H1 (cell line): Measurements from ENCODE around the gene CFAP61. TPM values are rescaled to one million over a fixed set of nuclear protein-coding genes. Genes with fewer than 3 reads are reported as not detected.

ENCODE experiments used
- CTCF ChIA-PET: fragments of 300-600 bp; sonication (Branson Sonifier 250); formaldehyde crosslinking; loops from one replicate; lab custom pipeline; 2021; ENCODE audit not compliant: partially characterized antibody; lab: Charles Lee
- POLR2A ChIA-PET: fragments of 300-600 bp; sonication (Branson Sonifier 250); formaldehyde crosslinking; loops from one replicate; lab custom pipeline; 2021; ENCODE audit warnings: inconsistent platforms; ENCODE audit not compliant: partially characterized antibody; lab: Charles Lee
- DNase-seq, 2 experiments: peaks; one replicate each; pipeline versions ENCODE4 v3.0.0 to v3.0.0-alpha.2; 2010 to 2022; ENCODE audit warnings: low spot score in 2 of 2, low read depth in 1 of 2, mixed read lengths in 1 of 2
- FAIRE-seq: peaks from 2 replicates; lab custom pipeline; 2011; peaks lifted over from hg19 to GRCh38; lab: Jason Lieb, UNC
- H2AFZ ChIP-seq: 2 replicates; pipeline ENCODE4 v1.8.1; 2012; ENCODE audit warnings: low read length, inconsistent platforms
- H2AK5ac ChIP-seq: 2 replicates; pipeline ENCODE4 v1.6.1; 2013; ENCODE audit warnings: low read depth, low read length
- H2BK120ac ChIP-seq: replicated peaks from 2 replicates; pipeline ENCODE3; 2013; ENCODE audit warnings: low read depth, low read length, inconsistent platforms
- H2BK12ac ChIP-seq: 2 replicates; pipeline ENCODE4 v1.6.1; 2013; ENCODE audit warnings: low read depth, low read length
- H2BK15ac ChIP-seq: 2 replicates; pipeline ENCODE4 v1.6.1; 2013; ENCODE audit warnings: low read length
- H2BK20ac ChIP-seq: 2 replicates; pipeline ENCODE4 v1.6.1; 2013; ENCODE audit warnings: low read length
- H2BK5ac ChIP-seq: 2 replicates; pipeline ENCODE4 v1.6.1; 2013; ENCODE audit warnings: low read depth, low read length
- H3K14ac ChIP-seq: 2 replicates; pipeline ENCODE4 v1.6.1; 2013; ENCODE audit warnings: inconsistent platforms; ENCODE audit not compliant: insufficient read length
- H3K18ac ChIP-seq: 2 replicates; pipeline ENCODE4 v1.6.1; 2013; ENCODE audit warnings: low read length; ENCODE audit errors: extremely low read depth
- H3K23ac ChIP-seq: 2 replicates; pipeline ENCODE4 v1.6.1; 2013; ENCODE audit warnings: inconsistent platforms; ENCODE audit not compliant: insufficient read length
- H3K23me2 ChIP-seq: 2 replicates; pipeline ENCODE4 v1.6.1; 2013; ENCODE audit warnings: low read depth, low read length
- H3K27ac ChIP-seq: 2 replicates; pipeline ENCODE4 v1.6.1; 2011; ENCODE audit warnings: low read depth, low read length, inconsistent platforms
- H3K27me3 ChIP-seq, 4 experiments: replicated peaks in 1 of 4; 1 replicate in 1 of 4; 2 replicates in 3 of 4; pipeline versions ENCODE4 v1.6.1 to v1.8.1; 2011 to 2013; ENCODE audit warnings: low read length in 3 of 4, mild to moderate bottlenecking in 3 of 4, inconsistent platforms in 2 of 4, mixed read lengths in 2 of 4, moderate library complexity in 1 of 4; ENCODE audit not compliant: control insufficient read depth in 3 of 4, insufficient read depth in 3 of 4; ENCODE audit errors: extremely low read depth in 1 of 4
- H3K36me3 ChIP-seq, 4 experiments: 2 replicates each; pipeline versions ENCODE4 v1.6.1 to v1.8.1; 2011 to 2013; ENCODE audit warnings: mild to moderate bottlenecking in 4 of 4, low read length in 3 of 4, moderate library complexity in 2 of 4, control low read depth in 1 of 4, inconsistent platforms in 1 of 4; ENCODE audit not compliant: insufficient read depth in 4 of 4, control insufficient read depth in 2 of 4
- H3K4ac ChIP-seq: replicated peaks from 2 replicates; pipeline ENCODE3; 2013; ENCODE audit warnings: low read length, low read depth, mixed read lengths, inconsistent platforms; ENCODE audit not compliant: insufficient read length
- H3K4me1 ChIP-seq, 4 experiments: replicated peaks in 1 of 4; 1 replicate in 1 of 4; 2 replicates in 3 of 4; pipeline versions ENCODE4 v1.6.1 to v1.8.1; 2011 to 2013; ENCODE audit warnings: low read length in 3 of 4, inconsistent platforms in 2 of 4, mixed read lengths in 1 of 4; ENCODE audit not compliant: insufficient read depth in 4 of 4, control insufficient read depth in 3 of 4
- H3K4me2 ChIP-seq, 2 experiments: 2 replicates each; pipeline versions ENCODE4 v1.6.1 to v1.8.1; 2011 to 2013; ENCODE audit warnings: low read depth in 2 of 2, low read length in 2 of 2, control low read depth in 1 of 2, inconsistent platforms in 1 of 2, mild to moderate bottlenecking in 1 of 2; ENCODE audit not compliant: insufficient read depth in 1 of 2
- H3K4me3 ChIP-seq, 4 experiments: fragments of 200-600, 300-600 bp in 1 of 4; sonication (generic), shearing (Covaris generic), sonication (Bioruptor Twin) in 1 of 4; 2 replicates each; pipeline versions ENCODE4 v1.5.1 to v1.8.1; 2011 to 2016; ENCODE audit warnings: low read length in 4 of 4, low read depth in 3 of 4, control low read depth in 2 of 4, inconsistent platforms in 2 of 4, mild to moderate bottlenecking in 2 of 4, mixed read lengths in 1 of 4, moderate library complexity in 1 of 4; ENCODE audit not compliant: insufficient read depth in 2 of 4; ENCODE audit errors: extremely low read depth in 1 of 4
- H3K56ac ChIP-seq: replicated peaks from 2 replicates; pipeline ENCODE3; 2013; ENCODE audit warnings: low read depth, mild to moderate bottlenecking, mixed read lengths, low read length, inconsistent platforms; ENCODE audit not compliant: insufficient read length
- H3K79me1 ChIP-seq: 2 replicates; pipeline ENCODE4 v1.6.1; 2013; ENCODE audit warnings: low read depth, low read length, control low read depth
- H3K79me2 ChIP-seq, 2 experiments: 2 replicates each; pipeline versions ENCODE4 v1.6.1 to v1.8.1; 2012 to 2013; ENCODE audit warnings: low read length in 2 of 2, mild to moderate bottlenecking in 2 of 2, inconsistent platforms in 1 of 2; ENCODE audit not compliant: insufficient read depth in 2 of 2, control insufficient read depth in 1 of 2
- H3K9ac ChIP-seq, 4 experiments: replicated peaks in 1 of 4; 1 replicate in 1 of 4; 2 replicates in 3 of 4; pipeline versions ENCODE4 v1.6.1 to v1.8.1; 2011 to 2013; ENCODE audit warnings: low read depth in 3 of 4, low read length in 3 of 4, control low read depth in 2 of 4, mild to moderate bottlenecking in 2 of 4, moderate library complexity in 2 of 4, inconsistent platforms in 1 of 4; ENCODE audit errors: extremely low read depth in 1 of 4
- H3K9me3 ChIP-seq, 2 experiments: 2 replicates each; pipeline versions ENCODE4 v1.6.1 to v1.8.1; 2012 to 2013; ENCODE audit warnings: mild to moderate bottlenecking in 2 of 2, moderate library complexity in 2 of 2, control low read depth in 1 of 2, inconsistent platforms in 1 of 2, low read depth in 1 of 2, low read length in 1 of 2, mixed read lengths in 1 of 2; ENCODE audit not compliant: insufficient read depth in 2 of 2
- H4K20me1 ChIP-seq, 2 experiments: replicated peaks in 1 of 2; 2 replicates each; pipeline versions ENCODE3 to v1.8.1; 2011 to 2013; ENCODE audit warnings: inconsistent platforms in 2 of 2, low read length in 2 of 2, mild to moderate bottlenecking in 1 of 2; ENCODE audit not compliant: insufficient read depth in 2 of 2, control insufficient read depth in 1 of 2
- H4K5ac ChIP-seq: 2 replicates; pipeline ENCODE4 v1.6.1; 2013; ENCODE audit warnings: low read length, low read depth, mixed read lengths, inconsistent platforms; ENCODE audit not compliant: insufficient read length
- H4K8ac ChIP-seq: 2 replicates; pipeline ENCODE4 v1.8.0; 2013; ENCODE audit warnings: mild to moderate bottlenecking, moderate library complexity, low read length, inconsistent platforms; ENCODE audit not compliant: insufficient read depth; ENCODE audit errors: extremely low read depth
- H4K91ac ChIP-seq: replicated peaks from 2 replicates; pipeline ENCODE3; 2013; ENCODE audit warnings: low read length, mixed read lengths, inconsistent platforms; ENCODE audit not compliant: insufficient read length
- ASH2L ChIP-seq: fragments of 200-600, 300-600 bp; sonication (generic); IDR thresholded peaks from one replicate; pipeline ENCODE4 v1.7.1; 2017; ENCODE audit warnings: low read length
- BCL11A ChIP-seq, 2 experiments: IDR thresholded peaks; one replicate each; pipeline ENCODE4 v1.6.1; 2011; ENCODE audit warnings: low read depth in 2 of 2, low read length in 2 of 2, mild to moderate bottlenecking in 2 of 2
- HDAC6 ChIP-seq: IDR thresholded peaks from one replicate; pipeline ENCODE4 v1.7.1; 2012; ENCODE audit warnings: low read depth, mild to moderate bottlenecking, inconsistent platforms, low read length, moderate library complexity
- JUN ChIP-seq: IDR thresholded peaks from 2 replicates; pipeline ENCODE4 v1.6.1; 2011; ENCODE audit warnings: low read depth, mild to moderate bottlenecking, improper control_type of control experiment, low read length
- MAX ChIP-seq: IDR thresholded peaks from 2 replicates; pipeline ENCODE4 v1.6.1; 2012; ENCODE audit warnings: inconsistent platforms
- NANOG ChIP-seq: IDR thresholded peaks from 2 replicates; pipeline ENCODE4 v1.6.1; 2011; ENCODE audit warnings: low read length, low read depth, mild to moderate bottlenecking, inconsistent platforms; ENCODE audit not compliant: insufficient read depth, poor library complexity, severe bottlenecking
- NRF1 ChIP-seq: IDR thresholded peaks from 2 replicates; pipeline ENCODE4 v1.6.1; 2011; ENCODE audit warnings: mild to moderate bottlenecking, low read depth, low read length, improper control_type of control experiment
- RBBP5 ChIP-seq: IDR thresholded peaks from 2 replicates; pipeline ENCODE4 v1.7.1; 2012; ENCODE audit warnings: low read depth, mild to moderate bottlenecking, inconsistent platforms, low read length, moderate library complexity, borderline replicate concordance
- RNF2 ChIP-seq: fragments of 200-900, 300-1000 bp; sonication (generic); IDR thresholded peaks from 2 replicates; pipeline ENCODE4 v1.7.1; 2016; ENCODE audit warnings: borderline replicate concordance, low read depth, mild to moderate bottlenecking, antibody characterized with exemption, low read length; ENCODE audit not compliant: poor library complexity, severe bottlenecking; ENCODE audit errors: missing control alignments
- SAP30 ChIP-seq: fragments of 300-600 bp; sonication (generic); IDR thresholded peaks from 2 replicates; pipeline ENCODE4 v1.7.1; 2012; ENCODE audit warnings: low read length, moderate library complexity, mild to moderate bottlenecking, inconsistent platforms; ENCODE audit not compliant: insufficient read depth, insufficient replicate concordance
- SRF ChIP-seq: IDR thresholded peaks from 2 replicates; pipeline ENCODE4 v1.6.1; 2011; ENCODE audit warnings: mild to moderate bottlenecking, low read depth, low read length, moderate library complexity
- TAF1 ChIP-seq: IDR thresholded peaks from 2 replicates; pipeline ENCODE4 v1.6.1; 2011; ENCODE audit warnings: mild to moderate bottlenecking, low read depth, low read length
- TBP ChIP-seq: IDR thresholded peaks from 2 replicates; pipeline ENCODE4 v1.6.1; 2011; ENCODE audit warnings: low read depth, low read length, improper control_type of control experiment
- WGBS, 2 experiments: shearing (Covaris generic) in 1 of 2; methylation state at CpG; one replicate each; pipeline versions ENCODE4 v1.1.6 to v1.1.7; 2013 to 2015; ENCODE audit warnings: low lambda C conversion rate in 2 of 2, mixed read lengths in 2 of 2, inconsistent platforms in 1 of 2, low coverage in 1 of 2, missing lambda C conversion rate in 1 of 2; ENCODE audit not compliant: insufficient replicate concordance in 2 of 2, insufficient coverage in 1 of 2, insufficient read length in 1 of 2; ENCODE audit errors: extremely low coverage in 1 of 2, missing lambda C conversion rate in 1 of 2; 5-methylcytosine and 5-hydroxymethylcytosine counted together
- polyA plus RNA-seq, 7 experiments: library from polyadenylated mRNA; depleted of rRNA in 3 of 7; stranded (reverse) in 5 of 7; unstranded in 2 of 7; fragments of >200 nt in 5 of 7; fragments of 200-250 nt in 2 of 7; gene quantifications; 1 replicate in 5 of 7; 2 replicates in 1 of 7; 4 replicates in 1 of 7; pipeline versions ENCODE4 v1.2.1 to v1.2.3, GENCODE V29; 2011 to 2013; ENCODE audit warnings: missing spikeins in 2 of 7, mixed read lengths in 2 of 7
- total RNA-seq: library from RNA; stranded (reverse); fragmentation: NEBNext Ultra II Directional; extraction: Animal tissue kit (Norgen Biotek cat#: 25700); gene quantifications from 2 replicates; pipeline ENCODE4 v1.2.1, GENCODE V29; 2021

The CFAP61 gene
- total and polyA plus RNA-seq, 2 of the 8 experiments (the other 6 are each of a cell fraction or from before 2014, with no cell fraction given): 0.29 to 0.61 TPM

DNA sequence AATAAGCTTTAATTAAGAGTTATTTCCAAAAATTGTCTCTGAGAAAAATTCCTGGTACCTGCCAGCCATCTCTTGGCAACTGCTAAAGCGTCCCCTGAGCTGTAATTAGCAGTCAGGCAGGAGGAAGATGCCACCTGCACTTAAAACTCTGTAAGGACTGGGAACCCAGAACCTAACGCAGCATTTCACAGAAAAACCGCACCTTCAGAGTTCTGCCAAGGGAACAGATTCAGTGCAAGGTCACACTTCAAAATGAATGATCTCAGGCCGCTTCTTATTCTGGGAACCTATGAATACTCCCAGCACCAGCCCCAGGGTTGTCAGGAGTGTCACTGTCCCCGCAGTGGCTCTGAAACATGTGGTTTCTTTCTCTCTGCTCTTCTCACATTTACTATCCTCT is 352.3 kb downstream of the CFAP61 start:
- Histone ChIP-seq H3K14ac (no peak overlapping the region), H3K27me3 (no peaks in the 10 kb centered on the region), H3K9ac (no peak overlapping the region), H2BK120ac (no peak overlapping the region), H3K9me3 (no peaks in the 10 kb centered on the region), H2AFZ (no peak overlapping the region), H2BK15ac (no peak overlapping the region), H3K79me1 (no peaks in the 10 kb centered on the region), H4K91ac (no peak overlapping the region), H2AK5ac (no peak overlapping the region), H2BK12ac (no peak overlapping the region), H3K4me3 (no peak overlapping the region), H3K4ac (no peak overlapping the region), H3K56ac (no peak overlapping the region), H4K20me1 (no peaks in the 10 kb centered on the region), H3K4me2 (no peak overlapping the region), H4K5ac (no peak overlapping the region), H3K79me2 (no peaks in the 10 kb centered on the region), H3K4me1 (peaks cover 0 to 9% (median 4%) of the 10 kb centered on the region in 4 experiments; a peak in 3 of 7 replicates), H2BK20ac (no peak overlapping the region), H3K23ac (no peak overlapping the region), H3K27ac (no peak overlapping the region), H2BK5ac (no peak overlapping the region), H3K23me2 (no peaks in the 10 kb centered on the region; the same call in 1 of the 2 replicates), H3K36me3 (no peaks in the 10 kb centered on the region), H4K8ac (no peak overlapping the region), H3K18ac (no peak overlapping the region)
- DNase-seq: no peak
- CTCF ChIA-PET: interaction anchor here (0.6 to 0.7 kb wide), 2 partner anchors 10 to 86 kb away, joined by 3 to 5 read pairs; no protein-coding TSS in a partner anchor
- POLR2A ChIA-PET: no interaction called here
- no peak for FAIRE-seq
- TF ChIP-seq TBP: no peak
- TF ChIP-seq RNF2: no peak
- TF ChIP-seq RBBP5: no peak
- no peak for TF ChIP-seq SAP30
- no peak for TF ChIP-seq SRF
- no peak for TF ChIP-seq JUN
- TF ChIP-seq ASH2L: no peak
- TF ChIP-seq MAX: no peak
- TF ChIP-seq NANOG: no peak
- no peak for TF ChIP-seq BCL11A (IDR thresholded peaks at IDR 0.05; ENCODE audit: low read depth in 2 of 2, low read length in 2 of 2)
- TF ChIP-seq HDAC6: no peak
- no peak for TF ChIP-seq NRF1
- no peak for TF ChIP-seq TAF1
- WGBS, 2 experiments: 93% methylated on average over 5 of the region's 5 CpGs; no CpG with 5 or more reads in 1 of the 2 experiments
